GM18868 (cell line): ENCODE data around the gene MDM1.
A peak's percentile ranks its signal among the peaks of the same experiment; 100 is the strongest.

ENCODE experiments used
- ATAC-seq: cut with Tn5 transposase; IDR thresholded peaks from one replicate; pipeline ENCODE4 v1.9.1; 2021; ENCODE audit warnings: mild to moderate bottlenecking, moderate library complexity; ENCODE audit not compliant: unreplicated experiment

MDM1 gene

GRCh38 chr12:68331869-68332727 is at the start of gene MDM1:
TSS of gene MDM1 (minus strand) at chr12:68332362. CDS start at chr12:68332245, 117 bp downstream.
- peak; percentile 98 for ATAC-seq

GRCh38 chr12:68381476-68382219 is 49.5 kb upstream of the MDM1 start:
- no peak for ATAC-seq

GRCh38 chr12:68378872-68379606 is 46.9 kb upstream of the MDM1 start:
- ATAC-seq: no peak

- ATAC-seq: no peak
Observed at GRCh38 chr12:68377881-68378280, 45.7 kb upstream of the MDM1 start.

GRCh38 chr12:68376901-68377300 is 44.7 kb upstream of the MDM1 start:
- no peak for ATAC-seq

GRCh38 chr12:68375756-68376695 is 43.9 kb upstream of the MDM1 start:
- ATAC-seq: no peak

- peak; percentile 93 for ATAC-seq
Observed at GRCh38 chr12:68374307-68374982, 42.3 kb upstream of the MDM1 start.

GRCh38 chr12:68370667-68371066 is 38.5 kb upstream of the MDM1 start:
- ATAC-seq: no peak

- ATAC-seq: no peak
Observed at GRCh38 chr12:68370006-68370590, 37.9 kb upstream of the MDM1 start.

- no peak for ATAC-seq
Observed at GRCh38 chr12:68368327-68368726, 36.2 kb upstream of the MDM1 start.

GRCh38 chr12:68367903-68368302 is 35.7 kb upstream of the MDM1 start:
- ATAC-seq: no peak

GRCh38 chr12:68367116-68367515 is 35.0 kb upstream of the MDM1 start:
- no peak for ATAC-seq

- ATAC-seq: peak; percentile 86
Observed at GRCh38 chr12:68364893-68365725, 32.9 kb upstream of the MDM1 start.

GRCh38 chr12:68364328-68364727 is 32.2 kb upstream of the MDM1 start:
- no peak for ATAC-seq

GRCh38 chr12:68361953-68362352 is 29.8 kb upstream of the MDM1 start:
- no peak for ATAC-seq

- ATAC-seq: no peak
Observed at GRCh38 chr12:68359674-68360073, 27.5 kb upstream of the MDM1 start.

GRCh38 chr12:68358532-68359485 is 26.6 kb upstream of the MDM1 start:
- peak; percentile 89 for ATAC-seq
